H1 (cell line): Measurements from ENCODE around the gene KRABD2.
A peak's percentile ranks its signal among the peaks of the same experiment; 100 is the strongest.

Source experiments
- CTCF ChIA-PET: fragments of 300-600 bp; sonication (Branson Sonifier 250); formaldehyde crosslinking; loops from one replicate; lab custom pipeline; 2021; ENCODE audit not compliant: partially characterized antibody; lab: Charles Lee
- POLR2A ChIA-PET: fragments of 300-600 bp; sonication (Branson Sonifier 250); formaldehyde crosslinking; loops from one replicate; lab custom pipeline; 2021; ENCODE audit warnings: inconsistent platforms; ENCODE audit not compliant: partially characterized antibody; lab: Charles Lee
- DNase-seq, 2 experiments: peaks; one replicate each; pipeline versions ENCODE4 v3.0.0 to v3.0.0-alpha.2; 2010 to 2022; ENCODE audit warnings: low spot score in 2 of 2, low read depth in 1 of 2, mixed read lengths in 1 of 2
- FAIRE-seq: peaks from 2 replicates; lab custom pipeline; 2011; peaks lifted over from hg19 to GRCh38; lab: Jason Lieb, UNC
- H2AFZ ChIP-seq: 2 replicates; pipeline ENCODE4 v1.8.1; 2012; ENCODE audit warnings: low read length, inconsistent platforms
- H2AK5ac ChIP-seq: 2 replicates; pipeline ENCODE4 v1.6.1; 2013; ENCODE audit warnings: low read depth, low read length
- H2BK120ac ChIP-seq: replicated peaks from 2 replicates; pipeline ENCODE3; 2013; ENCODE audit warnings: low read depth, low read length, inconsistent platforms
- H2BK12ac ChIP-seq: 2 replicates; pipeline ENCODE4 v1.6.1; 2013; ENCODE audit warnings: low read depth, low read length
- H2BK15ac ChIP-seq: 2 replicates; pipeline ENCODE4 v1.6.1; 2013; ENCODE audit warnings: low read length
- H2BK20ac ChIP-seq: 2 replicates; pipeline ENCODE4 v1.6.1; 2013; ENCODE audit warnings: low read length
- H2BK5ac ChIP-seq: 2 replicates; pipeline ENCODE4 v1.6.1; 2013; ENCODE audit warnings: low read depth, low read length
- H3K14ac ChIP-seq: 2 replicates; pipeline ENCODE4 v1.6.1; 2013; ENCODE audit warnings: inconsistent platforms; ENCODE audit not compliant: insufficient read length
- H3K18ac ChIP-seq: 2 replicates; pipeline ENCODE4 v1.6.1; 2013; ENCODE audit warnings: low read length; ENCODE audit errors: extremely low read depth
- H3K23ac ChIP-seq: 2 replicates; pipeline ENCODE4 v1.6.1; 2013; ENCODE audit warnings: inconsistent platforms; ENCODE audit not compliant: insufficient read length
- H3K23me2 ChIP-seq: 2 replicates; pipeline ENCODE4 v1.6.1; 2013; ENCODE audit warnings: low read depth, low read length
- H3K27ac ChIP-seq: 2 replicates; pipeline ENCODE4 v1.6.1; 2011; ENCODE audit warnings: low read depth, low read length, inconsistent platforms
- H3K27me3 ChIP-seq, 4 experiments: replicated peaks in 1 of 4; 1 replicate in 1 of 4; 2 replicates in 3 of 4; pipeline versions ENCODE4 v1.6.1 to v1.8.1; 2011 to 2013; ENCODE audit warnings: low read length in 3 of 4, mild to moderate bottlenecking in 3 of 4, inconsistent platforms in 2 of 4, mixed read lengths in 2 of 4, moderate library complexity in 1 of 4; ENCODE audit not compliant: control insufficient read depth in 3 of 4, insufficient read depth in 3 of 4; ENCODE audit errors: extremely low read depth in 1 of 4
- H3K36me3 ChIP-seq, 4 experiments: 2 replicates each; pipeline versions ENCODE4 v1.6.1 to v1.8.1; 2011 to 2013; ENCODE audit warnings: mild to moderate bottlenecking in 4 of 4, low read length in 3 of 4, moderate library complexity in 2 of 4, control low read depth in 1 of 4, inconsistent platforms in 1 of 4; ENCODE audit not compliant: insufficient read depth in 4 of 4, control insufficient read depth in 2 of 4
- H3K4ac ChIP-seq: replicated peaks from 2 replicates; pipeline ENCODE3; 2013; ENCODE audit warnings: low read length, low read depth, mixed read lengths, inconsistent platforms; ENCODE audit not compliant: insufficient read length
- H3K4me1 ChIP-seq, 4 experiments: replicated peaks in 1 of 4; 1 replicate in 1 of 4; 2 replicates in 3 of 4; pipeline versions ENCODE4 v1.6.1 to v1.8.1; 2011 to 2013; ENCODE audit warnings: low read length in 3 of 4, inconsistent platforms in 2 of 4, mixed read lengths in 1 of 4; ENCODE audit not compliant: insufficient read depth in 4 of 4, control insufficient read depth in 3 of 4
- H3K4me2 ChIP-seq, 2 experiments: 2 replicates each; pipeline versions ENCODE4 v1.6.1 to v1.8.1; 2011 to 2013; ENCODE audit warnings: low read depth in 2 of 2, low read length in 2 of 2, control low read depth in 1 of 2, inconsistent platforms in 1 of 2, mild to moderate bottlenecking in 1 of 2; ENCODE audit not compliant: insufficient read depth in 1 of 2
- H3K4me3 ChIP-seq, 4 experiments: fragments of 200-600, 300-600 bp in 1 of 4; sonication (generic), shearing (Covaris generic), sonication (Bioruptor Twin) in 1 of 4; 2 replicates each; pipeline versions ENCODE4 v1.5.1 to v1.8.1; 2011 to 2016; ENCODE audit warnings: low read length in 4 of 4, low read depth in 3 of 4, control low read depth in 2 of 4, inconsistent platforms in 2 of 4, mild to moderate bottlenecking in 2 of 4, mixed read lengths in 1 of 4, moderate library complexity in 1 of 4; ENCODE audit not compliant: insufficient read depth in 2 of 4; ENCODE audit errors: extremely low read depth in 1 of 4
- H3K56ac ChIP-seq: replicated peaks from 2 replicates; pipeline ENCODE3; 2013; ENCODE audit warnings: low read depth, mild to moderate bottlenecking, mixed read lengths, low read length, inconsistent platforms; ENCODE audit not compliant: insufficient read length
- H3K79me1 ChIP-seq: 2 replicates; pipeline ENCODE4 v1.6.1; 2013; ENCODE audit warnings: low read depth, low read length, control low read depth
- H3K79me2 ChIP-seq, 2 experiments: 2 replicates each; pipeline versions ENCODE4 v1.6.1 to v1.8.1; 2012 to 2013; ENCODE audit warnings: low read length in 2 of 2, mild to moderate bottlenecking in 2 of 2, inconsistent platforms in 1 of 2; ENCODE audit not compliant: insufficient read depth in 2 of 2, control insufficient read depth in 1 of 2
- H3K9ac ChIP-seq, 4 experiments: replicated peaks in 1 of 4; 1 replicate in 1 of 4; 2 replicates in 3 of 4; pipeline versions ENCODE4 v1.6.1 to v1.8.1; 2011 to 2013; ENCODE audit warnings: low read depth in 3 of 4, low read length in 3 of 4, control low read depth in 2 of 4, mild to moderate bottlenecking in 2 of 4, moderate library complexity in 2 of 4, inconsistent platforms in 1 of 4; ENCODE audit errors: extremely low read depth in 1 of 4
- H3K9me3 ChIP-seq, 2 experiments: 2 replicates each; pipeline versions ENCODE4 v1.6.1 to v1.8.1; 2012 to 2013; ENCODE audit warnings: mild to moderate bottlenecking in 2 of 2, moderate library complexity in 2 of 2, control low read depth in 1 of 2, inconsistent platforms in 1 of 2, low read depth in 1 of 2, low read length in 1 of 2, mixed read lengths in 1 of 2; ENCODE audit not compliant: insufficient read depth in 2 of 2
- H4K20me1 ChIP-seq, 2 experiments: replicated peaks in 1 of 2; 2 replicates each; pipeline versions ENCODE3 to v1.8.1; 2011 to 2013; ENCODE audit warnings: inconsistent platforms in 2 of 2, low read length in 2 of 2, mild to moderate bottlenecking in 1 of 2; ENCODE audit not compliant: insufficient read depth in 2 of 2, control insufficient read depth in 1 of 2
- H4K5ac ChIP-seq: 2 replicates; pipeline ENCODE4 v1.6.1; 2013; ENCODE audit warnings: low read length, low read depth, mixed read lengths, inconsistent platforms; ENCODE audit not compliant: insufficient read length
- H4K8ac ChIP-seq: 2 replicates; pipeline ENCODE4 v1.8.0; 2013; ENCODE audit warnings: mild to moderate bottlenecking, moderate library complexity, low read length, inconsistent platforms; ENCODE audit not compliant: insufficient read depth; ENCODE audit errors: extremely low read depth
- H4K91ac ChIP-seq: replicated peaks from 2 replicates; pipeline ENCODE3; 2013; ENCODE audit warnings: low read length, mixed read lengths, inconsistent platforms; ENCODE audit not compliant: insufficient read length
- GABPA ChIP-seq: IDR thresholded peaks from 2 replicates; pipeline ENCODE4 v1.6.1; 2011; ENCODE audit warnings: mild to moderate bottlenecking, low read length, moderate library complexity, borderline replicate concordance; ENCODE audit not compliant: insufficient read depth
- JUN ChIP-seq: IDR thresholded peaks from 2 replicates; pipeline ENCODE4 v1.6.1; 2011; ENCODE audit warnings: low read depth, mild to moderate bottlenecking, improper control_type of control experiment, low read length
- KDM1A ChIP-seq: fragments of 200-600, 300-600 bp; sonication (generic); IDR thresholded peaks from 2 replicates; pipeline ENCODE4 v1.7.1; 2016; ENCODE audit warnings: mild to moderate bottlenecking, low read length, borderline replicate concordance
- KDM5A ChIP-seq: fragments of 200-600 bp; IDR thresholded peaks from 2 replicates; pipeline ENCODE4 v1.7.1; 2012; ENCODE audit warnings: mild to moderate bottlenecking, low read length, inconsistent platforms, mixed read lengths
- POU5F1 ChIP-seq: IDR thresholded peaks from 2 replicates; pipeline ENCODE4 v1.6.1; 2011; ENCODE audit warnings: low read depth, mild to moderate bottlenecking, low read length, moderate library complexity
- RAD21 ChIP-seq, 2 experiments: IDR thresholded peaks in 1 of 2; conservative IDR thresholded peaks in 1 of 2; 2 replicates each; pipeline ENCODE4 v1.6.1; 2011; ENCODE audit warnings: low read depth in 2 of 2, low read length in 2 of 2, improper control_type of control experiment in 1 of 2, inconsistent platforms in 1 of 2, mild to moderate bottlenecking in 1 of 2, moderate library complexity in 1 of 2
- RFX5 ChIP-seq: IDR thresholded peaks from 2 replicates; pipeline ENCODE4 v1.6.1; 2011; ENCODE audit warnings: low read depth, low read length, improper control_type of control experiment, borderline replicate concordance
- SIRT6 ChIP-seq: IDR thresholded peaks from one replicate; pipeline ENCODE4 v1.7.1; 2012; ENCODE audit warnings: low read length, inconsistent platforms
- TAF7 ChIP-seq: optimal IDR thresholded peaks from 2 replicates; pipeline ENCODE3; 2011; ENCODE audit warnings: low read depth, mild to moderate bottlenecking, inconsistent platforms, low read length, moderate library complexity, borderline replicate concordance
- TEAD4 ChIP-seq: IDR thresholded peaks from 2 replicates; pipeline ENCODE4 v1.6.1; 2012; ENCODE audit warnings: low read depth, low read length, inconsistent platforms, mixed read lengths
- YY1 ChIP-seq: IDR thresholded peaks from 2 replicates; pipeline ENCODE4 v1.6.1; 2011; ENCODE audit warnings: low read depth, mild to moderate bottlenecking, low read length
- WGBS, 2 experiments: shearing (Covaris generic) in 1 of 2; methylation state at CpG; one replicate each; pipeline versions ENCODE4 v1.1.6 to v1.1.7; 2013 to 2015; ENCODE audit warnings: low lambda C conversion rate in 2 of 2, mixed read lengths in 2 of 2, inconsistent platforms in 1 of 2, low coverage in 1 of 2, missing lambda C conversion rate in 1 of 2; ENCODE audit not compliant: insufficient replicate concordance in 2 of 2, insufficient coverage in 1 of 2, insufficient read length in 1 of 2; ENCODE audit errors: extremely low coverage in 1 of 2, missing lambda C conversion rate in 1 of 2; 5-methylcytosine and 5-hydroxymethylcytosine counted together

Gene KRABD2

GRCh38 chr17:8397636-8398035 lies 21.1 kb upstream of the KRABD2 start, which contains the start of gene RNF222:
TSS of gene RNF222 (minus strand) at chr17:8397827. CDS start at chr17:8393461, 4,366 bp downstream.
- DNase-seq (no peak), FAIRE-seq (no peak)
- no peak within 1 kb of the TSS for H2AK5ac ChIP-seq
- no peaks in the 10 kb centered on the region for H3K79me1 ChIP-seq
- no peaks in the 10 kb centered on the region; a peak in 1 of 7 replicates for H3K4me1 ChIP-seq
- POLR2A ChIA-PET, result interaction anchor here (0.8 to 2.5 kb wide), 4 partner anchors 9 to 21 kb away, joined by 3 to 14 read pairs (median 4); partner anchors contain the start of genes KRABD2 and RPL26
- no peak within 1 kb of the TSS for H2BK5ac ChIP-seq
- no peak within 1 kb of the TSS for H4K5ac ChIP-seq
- no peak within 1 kb of the TSS for H3K9ac ChIP-seq
- no peak for TF ChIP-seq KDM5A
- no peak for TF ChIP-seq TEAD4
- TF ChIP-seq TAF7, result no peak
- no peak for TF ChIP-seq RFX5
- TF ChIP-seq POU5F1, result no peak
- TF ChIP-seq RAD21 (IDR thresholded peaks at IDR 0.05 in 1 of 2, conservative IDR thresholded peaks at IDR 0.05 in 1 of 2; ENCODE audit: low read depth in 2 of 2, low read length in 2 of 2), result no peak
- no peak for TF ChIP-seq KDM1A
- no peak for TF ChIP-seq YY1
- no peak for TF ChIP-seq SIRT6
- TF ChIP-seq JUN, result no peak
- TF ChIP-seq GABPA, result no peak
- H3K27me3 ChIP-seq, result no peaks in the 10 kb centered on the region
- H3K56ac ChIP-seq, result no peak within 1 kb of the TSS
- H3K4ac ChIP-seq, result no peak within 1 kb of the TSS
- H2BK20ac ChIP-seq, result no peak within 1 kb of the TSS
- no peak within 1 kb of the TSS for H2AFZ ChIP-seq
- CTCF ChIA-PET, result interaction anchor here (0.6 to 0.9 kb wide), 3 partner anchors 13 to 106 kb away, joined by 3 to 4 read pairs (median 3); no protein-coding TSS in a partner anchor
- H3K18ac ChIP-seq, result no peak within 1 kb of the TSS
- H3K9me3 ChIP-seq, result no peaks in the 10 kb centered on the region
- H3K27ac ChIP-seq, result no peak within 1 kb of the TSS
- no peak within 1 kb of the TSS for H3K23ac ChIP-seq
- 85% methylated on average over 13 of the region's 13 CpGs; no CpG with 5 or more reads in 1 of the 2 experiments for WGBS, 2 experiments
- H4K91ac ChIP-seq, result no peak within 1 kb of the TSS
- no peaks in the 10 kb centered on the region for H4K20me1 ChIP-seq
- H4K8ac ChIP-seq, result peak within 1 kb of the TSS; percentile 42
- no peak within 1 kb of the TSS for H2BK15ac ChIP-seq
- no peak within 1 kb of the TSS for H2BK120ac ChIP-seq
- H3K79me2 ChIP-seq, result no peaks in the 10 kb centered on the region
- H3K36me3 ChIP-seq, result no peaks in the 10 kb centered on the region
- H3K4me3 ChIP-seq, result no peak within 1 kb of the TSS
- no peak within 1 kb of the TSS for H3K14ac ChIP-seq
- H2BK12ac ChIP-seq, result 0 out of 2 replicates have a peak within 1 kb of the TSS, but pooled peaks have one; percentile 17
- no peak within 1 kb of the TSS for H3K4me2 ChIP-seq
- no peaks in the 10 kb centered on the region; the same call in 1 of the 2 replicates for H3K23me2 ChIP-seq
